Measurements from ENCODE around the gene TYW5. TPM values are rescaled to one million over a fixed set of nuclear protein-coding genes. Genes with fewer than 3 reads are reported as not detected.

TYW5 gene
- total RNA-seq, 2 experiments from 2014 or later: 8.9 to 9.8 TPM

DNA sequence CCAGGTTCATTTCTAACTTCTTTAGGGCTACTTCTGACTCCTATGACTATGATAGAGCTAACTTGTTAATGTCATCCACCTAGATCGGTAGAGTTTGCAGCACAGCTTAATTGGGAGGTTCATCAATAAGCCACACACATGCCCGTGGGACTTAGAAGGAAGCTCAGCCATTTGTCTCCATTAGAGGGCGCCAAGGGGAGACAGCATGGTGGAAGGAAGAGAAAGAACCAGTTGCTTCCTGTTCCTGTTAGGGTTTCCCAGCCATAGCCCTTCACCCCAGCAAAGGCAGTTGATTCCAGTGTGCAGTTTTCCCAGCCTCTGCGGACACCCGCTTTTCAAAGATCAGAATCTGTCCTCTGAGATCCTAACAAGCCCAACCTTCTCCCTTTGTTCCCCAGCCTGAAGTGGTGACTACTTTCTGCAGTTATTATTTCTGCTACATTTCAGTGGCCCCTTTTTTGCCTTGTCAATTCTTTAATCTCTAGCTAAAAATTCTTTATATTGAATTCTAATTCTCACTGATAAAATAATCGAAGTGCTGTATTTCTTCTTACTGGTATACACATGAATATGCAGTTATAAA is 30.4 kb upstream of the TYW5 start:
- Mint-ChIP-seq H3K9me3 (no peaks in the 10 kb centered on the region), H3K36me3 (no peaks in the 10 kb centered on the region), H3K27ac (no peak overlapping the region), H3K27me3 (no peaks in the 10 kb centered on the region), H3K4me3 (no peak overlapping the region), H3K4me1 (ENCODE audit: low read depth) (peaks cover 4% of the 10 kb centered on the region)
- intact Hi-C loops (cut with micrococcal nuclease): loop anchor here (5.0 to 10.0 kb wide), 2 partner anchors 209 to 752 kb away; no protein-coding TSS in a partner anchor
- ChIA-PET POLR2A (interaction anchor here (0.6 kb wide), 1 partner anchor 130 kb away, joined by 6 read pairs; no protein-coding TSS in a partner anchor), CTCF (interaction anchor here (0.6 to 4.0 kb wide), 22 partner anchors 9 to 540 kb away, joined by 3 to 49 read pairs (median 3); partner anchors contain the start of genes KCTD18 and SGO2)
- DNase-seq: peak; percentile 73

DNA sequence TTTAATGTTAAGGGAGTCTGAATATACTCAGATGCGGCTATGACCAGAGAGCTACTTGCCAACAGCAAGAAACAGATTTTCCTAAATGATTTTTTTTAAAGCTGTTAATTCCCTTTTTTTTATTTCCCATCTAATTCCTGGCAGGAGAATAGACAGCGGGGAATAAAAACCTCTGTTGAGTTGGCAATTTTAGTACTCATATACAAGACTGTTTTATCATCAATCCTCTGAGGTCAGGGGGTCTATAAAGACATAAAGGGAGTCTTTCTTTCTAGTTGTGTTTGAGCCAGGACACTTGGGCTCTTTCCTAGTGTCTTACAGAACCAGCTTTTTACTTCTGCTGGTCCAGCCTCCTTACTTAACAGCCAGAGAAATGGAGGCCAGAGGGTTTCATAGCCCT is 29.5 kb upstream of the TYW5 start:
- POLR2A ChIA-PET: no interaction called here
- intact Hi-C loops (cut with micrococcal nuclease): loop anchor here (5.0 to 10.0 kb wide), 3 partner anchors 210 to 753 kb away; no protein-coding TSS in a partner anchor

GRCh38 chr2:199984159-199984558 is 28.9 kb upstream of the TYW5 start:
- Mint-ChIP-seq H3K9me3 (no peaks in the 10 kb centered on the region), H3K27ac (no peak overlapping the region), H3K27me3 (no peaks in the 10 kb centered on the region), H3K4me1 (ENCODE audit: low read depth) (peaks cover 8% of the 10 kb centered on the region), H3K36me3 (no peaks in the 10 kb centered on the region), H3K4me3 (no peak overlapping the region)
- ChIA-PET POLR2A (no interaction called here), CTCF (interaction anchor here (1.2 to 4.0 kb wide), 5 partner anchors 9 to 499 kb away, joined by 4 to 49 read pairs (median 6); no protein-coding TSS in a partner anchor)
- intact Hi-C loops (cut with micrococcal nuclease): loop anchor here (5.0 to 10.0 kb wide), 2 partner anchors 211 to 593 kb away; no protein-coding TSS in a partner anchor
- DNase-seq: no peak

More for the DNA sequence above, 29.5 kb upstream of the TYW5 start:
- H3K36me3 Mint-ChIP-seq: no peaks in the 10 kb centered on the region
- no peak overlapping the region for H3K4me3 Mint-ChIP-seq
- no peak overlapping the region for H3K27ac Mint-ChIP-seq
- peaks cover 6% of the 10 kb centered on the region for H3K4me1 Mint-ChIP-seq (ENCODE audit: low read depth)
- no peak for DNase-seq
- no peaks in the 10 kb centered on the region for H3K27me3 Mint-ChIP-seq
- no peaks in the 10 kb centered on the region for H3K9me3 Mint-ChIP-seq
- CTCF ChIA-PET: interaction anchor here (1.1 to 4.0 kb wide), 8 partner anchors 9 to 498 kb away, joined by 3 to 49 read pairs (median 6); no protein-coding TSS in a partner anchor

DNA sequence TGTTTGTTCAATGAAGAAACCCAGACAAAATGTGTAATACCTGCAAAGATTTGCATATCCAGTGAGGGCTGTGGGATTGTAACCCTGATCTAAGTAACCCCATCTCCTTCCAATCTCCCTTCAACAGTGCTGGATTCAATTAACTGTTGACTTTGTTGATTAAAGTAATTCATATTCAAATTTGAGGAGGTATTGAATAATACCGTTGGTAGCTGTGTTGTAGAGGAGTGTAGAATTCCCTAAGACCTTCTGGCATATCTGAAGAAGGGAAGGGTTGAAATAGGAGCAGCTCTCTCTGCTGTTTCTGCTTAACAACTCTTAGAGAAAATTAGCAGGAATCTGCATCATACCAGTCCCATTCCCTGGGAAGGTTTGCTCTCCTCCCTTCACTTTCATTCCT is 28.2 kb upstream of the TYW5 start:
- CTCF ChIA-PET: interaction anchor here (1.2 to 4.0 kb wide), 2 partner anchors 9 to 499 kb away, joined by 4 to 49 read pairs; no protein-coding TSS in a partner anchor

DNA sequence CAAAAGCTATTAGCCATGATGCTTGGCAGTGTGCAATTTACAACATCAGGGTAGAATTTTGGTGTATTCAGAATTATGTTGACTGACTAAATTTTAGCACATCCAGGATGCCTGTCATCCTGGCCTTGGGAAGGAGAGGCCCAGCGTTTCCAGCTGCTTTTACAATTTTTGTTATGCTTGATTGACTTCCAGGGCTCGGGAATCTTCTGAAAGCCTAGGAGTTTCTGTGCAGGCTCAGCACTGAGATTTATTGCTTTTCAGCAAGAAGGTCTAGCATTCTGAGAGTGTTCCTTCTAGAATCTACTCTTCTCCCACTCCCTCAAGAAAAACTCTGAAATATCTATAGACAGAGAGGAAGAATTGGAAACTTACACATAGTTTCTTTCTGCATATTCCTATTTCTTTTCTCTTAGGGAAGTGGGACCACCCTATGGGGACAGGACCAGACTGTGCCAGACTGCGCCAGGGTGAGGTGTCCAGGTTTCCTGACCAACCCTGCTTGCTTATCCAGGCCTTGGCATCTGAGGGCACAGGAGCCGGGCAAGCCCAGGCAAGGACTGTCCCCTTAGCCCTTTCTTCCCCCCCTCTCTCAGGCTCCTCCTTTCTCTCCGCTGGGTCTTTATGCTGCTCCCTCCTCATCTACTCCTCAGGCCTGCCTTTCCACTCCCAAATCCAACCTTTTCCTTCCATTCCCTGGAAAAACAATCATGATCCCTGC is 27.0 kb upstream of the TYW5 start:
- H3K4me3 Mint-ChIP-seq: no peak overlapping the region
- ChIA-PET POLR2A (no interaction called here), CTCF (interaction anchor here (0.7 to 1.3 kb wide), 4 partner anchors 499 to 528 kb away, joined by 3 to 4 read pairs (median 4); no protein-coding TSS in a partner anchor)
- no peak for DNase-seq
- peaks cover 25% of the 10 kb centered on the region for H3K4me1 Mint-ChIP-seq (ENCODE audit: low read depth)
- H3K9me3 Mint-ChIP-seq: no peaks in the 10 kb centered on the region
- intact Hi-C loops (cut with micrococcal nuclease): loop anchor here (5.0 to 10.0 kb wide), 2 partner anchors 213 to 595 kb away; no protein-coding TSS in a partner anchor
- no peaks in the 10 kb centered on the region for H3K27me3 Mint-ChIP-seq
- H3K36me3 Mint-ChIP-seq: no peaks in the 10 kb centered on the region
- H3K27ac Mint-ChIP-seq: no peak overlapping the region

More for the DNA sequence above, 28.2 kb upstream of the TYW5 start:
- Mint-ChIP-seq H3K27ac (no peak overlapping the region), H3K9me3 (no peaks in the 10 kb centered on the region), H3K27me3 (no peaks in the 10 kb centered on the region), H3K4me3 (no peak overlapping the region), H3K4me1 (ENCODE audit: low read depth) (peaks cover 14% of the 10 kb centered on the region), H3K36me3 (no peaks in the 10 kb centered on the region)
- DNase-seq: no peak
- POLR2A ChIA-PET: no interaction called here
- intact Hi-C loops (cut with micrococcal nuclease): loop anchor here (5.0 to 10.0 kb wide), 2 partner anchors 211 to 594 kb away; no protein-coding TSS in a partner anchor

DNA sequence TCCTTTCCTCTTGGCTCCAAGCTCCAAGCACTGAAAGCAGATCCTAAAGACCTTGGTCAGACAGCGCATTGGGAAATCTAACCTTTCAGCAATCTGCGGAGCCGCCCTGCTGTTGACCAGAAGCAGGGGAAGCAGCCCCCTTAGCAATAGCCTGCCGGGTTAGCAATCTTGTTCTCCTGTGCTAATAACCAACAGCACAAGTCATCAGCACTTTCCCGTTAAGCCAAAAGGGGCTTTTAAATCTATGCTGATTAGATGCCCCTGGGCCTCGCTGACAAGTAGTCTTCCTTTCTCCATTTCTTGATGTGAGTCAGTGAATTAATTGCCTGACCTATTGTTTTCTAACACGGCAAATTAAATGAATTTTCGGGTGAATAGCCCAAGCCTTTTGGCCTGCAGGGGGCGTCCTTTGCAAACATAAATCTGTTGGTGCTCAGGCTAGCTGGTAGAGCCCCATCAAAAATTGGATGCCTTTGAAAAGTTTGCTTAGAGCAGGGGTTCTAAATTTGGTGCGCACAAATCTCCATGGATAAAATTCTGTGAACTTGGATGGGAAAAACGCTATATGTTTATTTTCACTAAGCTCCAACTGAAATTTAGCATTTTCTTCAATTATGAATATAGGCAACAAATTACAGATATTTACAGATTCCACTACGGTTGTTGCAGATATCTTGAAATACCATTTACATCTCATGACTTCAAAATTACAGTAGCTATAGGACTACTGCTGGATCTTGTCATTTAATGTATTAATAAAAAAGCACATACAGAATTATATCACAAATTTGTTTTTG is 24.7 kb upstream of the TYW5 start:
- CTCF ChIA-PET: interaction anchor here (0.6 to 3.0 kb wide), 22 partner anchors 9 to 733 kb away, joined by 3 to 32 read pairs (median 4); partner anchors contain the start of gene SGO2
- Mint-ChIP-seq H3K27me3 (no peaks in the 10 kb centered on the region), H3K36me3 (peaks cover 5% of the 10 kb centered on the region), H3K9me3 (no peaks in the 10 kb centered on the region), H3K27ac (no peak overlapping the region), H3K4me3 (no peak overlapping the region), H3K4me1 (ENCODE audit: low read depth) (peaks cover 23% of the 10 kb centered on the region)
- peak; percentile 88 for DNase-seq
- POLR2A ChIA-PET: no interaction called here
- intact Hi-C loops (cut with micrococcal nuclease): loop anchor here (1.0 to 10.0 kb wide), 5 partner anchors 215 to 597 kb away; partner anchors contain the start of gene SPATS2L

GRCh38 chr2:199979398-199979797 is 24.1 kb upstream of the TYW5 start:
- DNase-seq: no peak
- peaks cover 5% of the 10 kb centered on the region for H3K36me3 Mint-ChIP-seq
- H3K9me3 Mint-ChIP-seq: no peaks in the 10 kb centered on the region
- ChIA-PET CTCF (interaction anchor here (0.6 to 3.0 kb wide), 15 partner anchors 8 to 733 kb away, joined by 3 to 32 read pairs (median 6); no protein-coding TSS in a partner anchor), POLR2A (no interaction called here)
- H3K4me3 Mint-ChIP-seq: no peak overlapping the region
- no peaks in the 10 kb centered on the region for H3K27me3 Mint-ChIP-seq
- intact Hi-C loops (cut with micrococcal nuclease): no loop called here
- H3K4me1 Mint-ChIP-seq (ENCODE audit: low read depth): peaks cover 23% of the 10 kb centered on the region
- H3K27ac Mint-ChIP-seq: no peak overlapping the region

GRCh38 chr2:199977984-199978415 is 22.7 kb upstream of the TYW5 start:
- peak overlapping the region; percentile 46 for H3K27ac Mint-ChIP-seq
- DNase-seq: peak; percentile 80
- H3K36me3 Mint-ChIP-seq: peaks cover 6% of the 10 kb centered on the region
- peaks cover 23% of the 10 kb centered on the region for H3K4me1 Mint-ChIP-seq (ENCODE audit: low read depth)
- no peaks in the 10 kb centered on the region for H3K9me3 Mint-ChIP-seq
- no peak overlapping the region for H3K4me3 Mint-ChIP-seq
- no peaks in the 10 kb centered on the region for H3K27me3 Mint-ChIP-seq
- intact Hi-C loops (cut with micrococcal nuclease): loop anchor here (1.0 kb wide), 6 partner anchors 23 to 725 kb away; partner anchors contain the start of genes MAIP1 and TYW5
- ChIA-PET POLR2A (interaction anchor here (0.5 kb wide), 1 partner anchor 825 kb away, joined by 4 read pairs; no protein-coding TSS in a partner anchor), CTCF (interaction anchor here (2.8 to 3.0 kb wide), 2 partner anchors 490 to 493 kb away, joined by 14 to 24 read pairs; no protein-coding TSS in a partner anchor)

- Mint-ChIP-seq H3K27ac (no peak overlapping the region), H3K4me3 (no peak overlapping the region), H3K9me3 (no peaks in the 10 kb centered on the region), H3K4me1 (ENCODE audit: low read depth) (peaks cover 23% of the 10 kb centered on the region), H3K27me3 (no peaks in the 10 kb centered on the region), H3K36me3 (peaks cover 7% of the 10 kb centered on the region)
- POLR2A ChIA-PET: no interaction called here
- CTCF ChIA-PET: interaction anchor here (0.8 to 1.6 kb wide), 3 partner anchors 10 to 508 kb away, joined by 3 to 7 read pairs (median 6); no protein-coding TSS in a partner anchor
- no peak for DNase-seq
- intact Hi-C loops (cut with micrococcal nuclease): no loop called here
These were observed 20.1 kb upstream of the TYW5 start for GRCh38 chr2:199975273-199975895.

DNA sequence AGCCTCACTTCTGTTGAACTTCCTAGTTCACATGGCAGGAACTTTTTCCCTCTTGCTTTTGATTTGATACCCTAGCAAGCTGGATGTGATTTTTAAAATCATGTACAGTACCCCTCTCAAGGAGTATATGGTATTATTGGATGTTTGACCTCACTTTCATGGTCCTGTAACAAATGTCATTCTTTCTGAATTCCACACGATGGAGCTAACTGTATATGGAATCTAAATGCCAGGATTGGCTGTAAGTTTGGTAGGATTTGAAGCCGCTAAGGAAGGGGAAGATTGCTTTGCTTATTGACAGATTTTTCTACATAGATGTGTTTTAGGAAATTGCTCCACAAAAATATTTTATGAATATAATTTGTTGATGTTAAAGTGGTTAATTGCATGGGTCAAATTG is 18.4 kb upstream of the TYW5 start:
- no peaks in the 10 kb centered on the region for H3K9me3 Mint-ChIP-seq
- H3K4me1 Mint-ChIP-seq (ENCODE audit: low read depth): peaks cover 15% of the 10 kb centered on the region
- no peak overlapping the region for H3K27ac Mint-ChIP-seq
- POLR2A ChIA-PET: no interaction called here
- CTCF ChIA-PET: interaction anchor here (0.7 to 1.6 kb wide), 5 partner anchors 10 to 510 kb away, joined by 3 to 11 read pairs (median 4); partner anchors contain the start of genes MAIP1 and TYW5
- no peak overlapping the region for H3K4me3 Mint-ChIP-seq
- no peak for DNase-seq
- H3K27me3 Mint-ChIP-seq: no peaks in the 10 kb centered on the region
- intact Hi-C loops (cut with micrococcal nuclease): no loop called here
- H3K36me3 Mint-ChIP-seq: peaks cover 9% of the 10 kb centered on the region
